ENCODE measurements around the gene TMEM208.
A peak's percentile ranks its signal among the peaks of the same experiment; 100 is the strongest.

The TMEM208 gene

DNA sequence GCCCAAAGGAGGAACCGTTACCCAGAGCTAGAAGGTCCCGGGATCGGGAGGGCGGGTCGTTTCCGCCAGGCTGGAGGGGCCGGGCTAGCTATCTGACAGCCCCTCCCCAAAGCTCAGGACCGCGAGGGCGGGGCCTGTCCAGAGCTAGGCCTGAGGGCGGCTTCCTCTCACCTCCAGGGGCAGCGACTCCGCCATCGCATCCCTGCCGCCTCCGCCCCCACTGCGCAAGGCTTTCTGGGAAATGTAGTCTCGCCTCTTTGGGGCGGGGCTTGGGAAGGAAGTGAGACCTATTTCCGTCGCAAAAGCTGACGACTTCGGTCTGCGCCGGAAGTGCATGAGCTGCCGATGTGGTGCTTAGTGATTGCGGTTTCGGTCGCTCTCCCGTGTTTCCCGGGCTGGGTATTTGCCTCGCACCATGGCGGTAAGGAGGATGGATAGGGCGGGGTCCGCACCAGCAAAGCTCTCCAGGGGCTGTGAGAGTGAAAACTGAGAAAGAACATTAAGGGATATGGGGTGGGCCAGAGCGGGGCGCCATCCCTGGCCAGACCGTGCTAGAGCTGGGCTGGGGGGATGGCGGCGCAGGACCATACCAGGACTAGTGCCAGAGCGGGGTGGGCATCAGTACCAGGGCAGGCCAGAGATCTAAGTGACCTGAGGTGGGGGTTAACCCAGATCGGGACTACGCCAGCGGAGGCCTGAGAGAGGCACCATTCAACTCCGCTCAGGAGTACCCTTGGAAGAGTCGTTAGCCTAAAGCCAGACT lies at the start of gene TMEM208:
TSS of gene TMEM208 (plus strand) at position 327 of the 763 bp plus-strand sequence. CDS start at position 416, 89 bp downstream.
- DNase-seq (ENCODE audit: low read depth) = peak; percentile 95

GRCh38 chr16:67177743-67178699 lies 48.9 kb upstream of the TMEM208 start:
- DNase-seq (ENCODE audit: low read depth) = peak; percentile 57

DNA sequence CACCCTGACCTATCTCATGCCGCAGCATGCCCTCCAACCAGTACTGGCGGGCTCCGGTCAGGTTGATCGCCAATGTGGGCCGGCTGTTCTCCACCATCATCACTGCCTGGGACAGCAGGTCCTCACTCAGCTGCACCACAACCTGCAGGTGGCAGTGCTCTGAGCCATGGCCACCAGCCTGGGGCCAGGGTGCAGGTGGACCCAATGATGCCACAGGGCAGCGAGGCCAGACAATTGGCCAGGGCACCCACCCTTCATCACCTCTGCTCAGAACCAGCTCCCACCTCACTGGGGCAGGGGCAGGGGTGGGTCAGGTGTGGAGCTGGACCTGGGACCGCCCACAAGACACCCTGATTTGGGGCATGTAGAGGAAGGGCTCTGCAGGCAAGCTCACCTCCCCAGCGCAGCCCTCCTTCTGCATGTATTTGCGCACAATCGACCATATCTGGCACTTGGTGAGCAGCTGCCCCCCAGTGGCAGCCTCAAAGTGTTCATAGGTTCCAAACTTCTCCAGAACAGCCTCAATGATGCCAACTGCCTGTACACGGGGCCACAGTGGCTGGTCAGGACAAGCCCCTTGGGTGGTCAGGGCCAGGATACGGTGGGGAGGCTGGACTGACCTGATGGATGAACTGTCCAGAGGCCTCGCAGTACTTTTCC lies 47.4 kb upstream of the TMEM208 start:
- no peak for DNase-seq (ENCODE audit: low read depth)

GRCh38 chr16:67180166-67180565 lies 46.8 kb upstream of the TMEM208 start:
- no peak for DNase-seq (ENCODE audit: low read depth)

GRCh38 chr16:67181346-67181745 lies 45.6 kb upstream of the TMEM208 start:
- no peak for DNase-seq (ENCODE audit: low read depth)

- no peak for DNase-seq (ENCODE audit: low read depth)
Measured at GRCh38 chr16:67182288-67182687, 44.6 kb upstream of the TMEM208 start.

- DNase-seq (ENCODE audit: low read depth) = no peak
Measured at GRCh38 chr16:67183284-67183626, 43.7 kb upstream of the TMEM208 start.

DNA sequence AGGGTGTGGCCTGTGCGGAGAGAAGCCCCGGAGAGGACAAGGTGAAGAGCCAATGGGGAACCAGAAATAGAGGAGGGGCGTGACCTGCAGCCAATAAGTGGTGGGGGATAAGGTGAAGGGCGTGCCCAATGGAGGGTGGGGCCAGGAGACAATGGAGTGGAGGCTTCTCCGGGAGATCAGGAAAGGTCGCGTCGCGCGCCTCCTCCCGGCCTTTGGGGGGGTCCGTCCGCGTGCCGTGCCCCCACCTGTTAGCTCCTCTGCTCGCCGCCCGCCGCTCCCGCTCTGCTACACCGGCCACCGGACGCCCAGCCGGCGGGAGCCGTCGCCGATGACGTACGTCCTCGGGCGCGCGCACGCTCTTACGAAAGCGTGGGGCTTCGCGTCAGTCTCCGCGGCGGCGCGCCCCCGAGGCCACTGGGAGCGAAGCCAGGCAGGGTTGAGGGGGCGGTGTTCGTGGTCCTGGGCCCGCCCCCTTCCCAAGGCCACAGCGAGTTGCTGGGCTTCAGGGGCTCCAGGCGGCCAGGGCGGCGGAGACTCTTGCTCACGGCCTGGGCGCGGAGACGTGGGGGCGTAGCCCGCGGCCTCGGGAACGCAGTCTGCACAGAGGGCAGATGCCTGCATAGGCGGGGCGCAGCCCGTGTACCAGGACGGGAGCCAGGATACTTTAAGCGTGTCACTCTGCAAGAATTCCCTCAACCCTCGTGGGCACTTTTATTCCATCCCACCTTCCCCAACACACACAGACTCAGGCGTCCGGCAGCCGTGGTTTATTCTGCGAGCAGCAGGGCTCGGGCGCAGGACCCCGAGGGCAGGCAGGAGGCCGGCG lies 43.1 kb upstream of the TMEM208 start, which contains the start of gene MATCAP1:
TSS of gene MATCAP1 (minus strand) at position 337 of the 826 bp plus-strand sequence. CDS start 3,353 bp downstream, outside the sequence.
- peak; percentile 93 for DNase-seq (ENCODE audit: low read depth)

- DNase-seq (ENCODE audit: low read depth) = no peak
Measured at GRCh38 chr16:67184453-67184994, 42.4 kb upstream of the TMEM208 start.

GRCh38 chr16:67184995-67185650 lies 41.8 kb upstream of the TMEM208 start:
- peak; percentile 56 for DNase-seq (ENCODE audit: low read depth)

DNA sequence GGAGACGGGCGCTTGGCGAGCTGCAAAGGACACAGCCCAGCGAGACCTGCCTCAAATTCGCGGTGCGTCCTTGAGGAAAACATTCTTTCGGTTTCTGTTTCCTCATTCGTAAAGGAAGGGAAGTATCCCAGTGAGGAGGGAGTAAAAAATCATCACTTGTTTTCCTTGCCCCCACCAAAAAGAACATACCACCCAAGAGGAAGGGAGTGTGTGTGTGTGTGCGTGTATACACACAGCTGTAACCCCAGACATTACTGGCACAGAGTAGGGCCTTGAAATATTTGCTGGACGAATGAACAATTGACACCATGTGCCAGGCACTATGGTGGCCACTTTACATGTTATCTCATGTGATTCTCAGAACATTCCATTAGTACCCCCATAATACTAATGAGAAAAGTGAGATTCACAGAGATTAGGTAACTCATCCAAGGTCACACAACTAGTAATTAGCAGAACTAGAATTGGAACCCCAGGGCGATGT lies 41.2 kb upstream of the TMEM208 start:
- DNase-seq (ENCODE audit: low read depth) = no peak

DNA sequence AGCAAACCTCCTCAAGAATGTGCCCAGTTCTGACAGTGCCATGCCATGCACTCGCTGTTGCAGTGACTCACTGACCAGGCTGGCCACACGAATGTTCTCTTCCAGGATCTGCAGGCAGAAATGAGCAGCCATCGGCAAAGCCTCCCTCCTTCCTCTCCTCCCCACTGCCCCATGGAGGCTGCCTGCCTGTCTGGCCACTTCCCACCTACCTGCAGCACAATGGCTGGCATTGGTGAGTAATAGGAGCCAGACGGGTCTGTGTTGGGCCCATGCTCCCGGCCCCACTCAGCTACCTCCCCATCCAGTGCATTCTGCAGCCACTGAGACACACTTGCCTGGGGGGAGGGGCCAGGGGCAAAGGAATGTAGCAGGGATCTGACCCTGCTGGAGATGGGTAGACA lies 40.4 kb upstream of the TMEM208 start:
- DNase-seq (ENCODE audit: low read depth) = no peak

DNA sequence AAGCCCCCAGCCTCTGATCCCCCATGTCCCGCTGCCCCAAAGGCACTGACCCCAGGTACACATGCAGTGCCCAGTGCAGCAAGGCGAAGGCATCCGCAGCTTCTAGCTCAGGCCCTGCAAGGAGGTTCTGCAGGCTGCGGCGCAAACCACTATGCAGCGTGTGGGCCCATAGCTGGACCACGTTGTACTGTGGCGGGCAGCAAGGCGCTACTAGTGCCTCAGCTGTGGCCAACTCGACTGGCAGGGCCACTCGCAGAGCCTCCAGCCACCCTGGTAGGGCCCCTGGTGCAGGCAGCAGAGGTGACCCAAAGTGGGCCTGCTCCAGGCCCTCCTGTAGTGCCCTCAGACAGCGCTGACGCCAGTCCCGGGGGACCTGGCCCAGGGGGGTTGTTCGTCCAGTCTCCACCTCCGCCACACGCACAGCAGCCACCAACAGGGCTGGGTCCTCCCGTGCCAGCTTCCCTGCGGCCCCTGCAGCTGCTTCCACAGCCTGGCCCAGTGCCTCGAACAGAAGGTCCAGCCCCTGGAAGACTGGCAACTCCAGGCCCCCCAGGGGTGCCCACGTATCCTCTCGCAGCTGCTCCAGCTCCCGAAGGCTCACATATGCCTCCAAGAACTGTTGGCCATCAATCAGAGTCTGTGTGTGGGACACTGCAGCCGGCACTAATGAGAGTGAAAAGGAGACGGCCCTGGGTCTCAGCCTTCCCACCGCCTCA lies 39.6 kb upstream of the TMEM208 start:
- no peak for DNase-seq (ENCODE audit: low read depth)

DNA sequence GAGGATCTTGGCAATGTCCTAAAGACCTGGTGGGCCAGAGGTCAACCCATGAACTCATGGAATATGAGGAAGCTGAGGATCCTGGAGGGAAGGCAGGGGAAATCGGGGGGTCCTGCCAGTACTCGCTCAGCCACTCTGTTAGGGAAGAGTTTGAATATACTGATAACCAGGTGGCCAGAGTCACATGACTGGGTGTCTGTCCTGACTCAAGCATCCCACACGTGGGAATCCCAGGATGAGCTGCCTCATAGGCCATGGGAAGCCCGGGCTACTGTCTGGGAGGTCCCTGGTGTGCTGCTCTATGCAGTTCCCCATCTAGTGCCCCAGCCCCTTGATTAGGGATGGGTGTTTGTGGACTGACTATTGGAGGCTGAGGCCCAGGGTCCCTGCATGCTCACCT lies 38.6 kb upstream of the TMEM208 start:
- DNase-seq (ENCODE audit: low read depth) = no peak

- no peak for DNase-seq (ENCODE audit: low read depth)
Measured at GRCh38 chr16:67188798-67189197, 38.1 kb upstream of the TMEM208 start.

DNA sequence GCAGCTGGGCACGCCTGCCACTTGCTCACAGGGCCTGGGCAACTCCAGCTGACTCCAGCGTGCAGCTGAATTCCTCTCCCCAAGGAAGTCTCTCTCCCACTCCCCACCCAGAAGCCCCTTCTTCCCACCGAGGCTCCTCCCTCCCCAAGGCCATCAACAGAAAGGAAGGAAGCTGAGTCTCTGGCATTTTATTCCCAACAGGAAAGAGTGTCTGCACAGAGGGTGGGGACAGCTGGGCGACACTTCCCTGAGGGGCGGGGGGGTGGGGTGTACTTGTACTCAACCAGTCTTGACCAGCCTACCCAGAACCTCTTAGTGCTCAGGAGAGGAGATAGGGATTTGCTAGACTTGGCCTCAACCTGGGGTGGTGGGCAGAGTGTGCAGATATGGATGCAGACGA lies 36.9 kb upstream of the TMEM208 start, which contains the start of gene EXOC3L1:
TSS of gene EXOC3L1 (minus strand) at position 96 of the 400 bp plus-strand sequence. CDS start 460 bp downstream, outside the sequence.
- DNase-seq (ENCODE audit: low read depth) = no peak

DNA sequence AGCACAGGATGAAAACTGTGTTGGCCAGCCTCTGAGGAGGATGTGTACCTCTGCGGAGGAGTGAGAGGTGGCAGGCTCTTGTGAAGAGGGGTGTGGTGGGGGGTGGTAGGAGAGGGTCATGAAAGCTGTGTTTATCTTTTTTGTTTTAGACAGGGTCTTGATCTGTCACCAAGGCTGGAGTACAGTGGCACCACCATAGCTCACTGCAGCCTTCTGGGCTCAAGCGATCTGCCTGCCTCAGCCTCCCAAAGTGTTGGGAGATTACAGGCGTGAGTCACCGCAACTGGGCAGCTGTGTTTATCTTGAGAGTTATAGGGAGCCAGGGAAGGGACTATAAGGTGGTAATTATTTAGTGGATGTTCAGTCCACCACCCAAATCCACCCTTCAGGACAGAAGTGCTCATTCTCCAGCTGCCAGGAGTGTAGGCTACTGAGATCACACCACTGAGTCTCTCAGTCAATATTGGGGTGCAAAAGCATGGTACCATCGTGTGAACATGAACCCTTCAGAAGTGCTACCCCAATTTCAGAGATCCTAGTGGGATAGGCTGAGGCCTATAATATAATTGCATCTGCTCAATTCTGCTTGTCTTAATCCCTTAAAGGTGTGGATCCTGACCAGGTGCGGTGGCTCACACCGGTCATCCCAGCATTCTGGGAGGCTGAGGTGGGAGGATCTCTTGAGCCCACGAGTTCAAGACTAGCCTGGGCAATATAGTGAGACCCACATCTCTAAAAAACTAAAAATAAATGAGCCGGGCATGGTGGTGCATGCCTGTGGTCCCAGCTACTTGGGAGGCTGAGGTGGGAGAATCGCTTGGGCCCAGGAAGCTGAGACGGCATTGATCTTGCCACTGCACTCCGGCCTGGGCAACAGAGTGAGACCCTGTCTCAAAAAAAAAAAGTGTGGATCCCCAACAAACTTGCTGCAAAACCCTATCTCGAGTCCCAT lies 36.2 kb upstream of the TMEM208 start:
- no peak for DNase-seq (ENCODE audit: low read depth)

GRCh38 chr16:67191411-67191994 lies 35.4 kb upstream of the TMEM208 start:
- DNase-seq (ENCODE audit: low read depth) = no peak
